Measurements from ENCODE around the gene HMSD. TPM values are rescaled to one million over a fixed set of nuclear protein-coding genes. Genes with fewer than 3 reads are reported as not detected.

Gene HMSD
- total and polyA plus RNA-seq, 2 donors (not counting 3 experiments of a cell fraction or from before 2014, with no cell fraction given): 0.08 TPM; not detected in 1

GRCh38 chr18:63908858-63909257 is 40.2 kb upstream of the HMSD start:
- Histone ChIP-seq H3K4me2 (ENCODE audit: insufficient read depth, low read length) (no peak overlapping the region), H3K9me1 (replicated peaks; ENCODE audit: control insufficient read depth, extremely low read depth, insufficient read depth, low read length) (no peaks in the 10 kb centered on the region), H3K4me1 (ENCODE audit: control insufficient read depth, extremely low read depth, insufficient read depth, low read length) (no peaks in the 10 kb centered on the region), H3K27me3 (ENCODE audit: control insufficient read depth in 2 of 2, insufficient read depth in 2 of 2, low read length in 2 of 2) (peaks cover 0 to 8% of the 10 kb centered on the region in 2 experiments), H3K36me3 (ENCODE audit: control insufficient read depth in 2 of 2, extremely low read depth in 1 of 2, insufficient read depth in 2 of 2, low read length in 2 of 2) (no peaks in the 10 kb centered on the region), H2AFZ (ENCODE audit: low read depth, low read length) (no peak overlapping the region), H4K20me1 (replicated peaks; ENCODE audit: control insufficient read depth, extremely low read depth, insufficient read depth, low read length) (no peaks in the 10 kb centered on the region), H3K9ac (replicated peaks; ENCODE audit: extremely low read depth, insufficient read depth, low read length) (no peak overlapping the region), H3K27ac (ENCODE audit: insufficient read depth, low read depth, low read length) (no peak overlapping the region), H3K4me3 (replicated peaks in 1 of 3; ENCODE audit: insufficient read depth in 1 of 3, low read depth in 1 of 3, low read length in 3 of 3) (no peak overlapping the region), H3K79me2 (ENCODE audit: control insufficient read depth, insufficient read depth, low read length) (no peaks in the 10 kb centered on the region), H3K9me3 (replicated peaks; ENCODE audit: control insufficient read depth, insufficient read depth, low read length) (no peaks in the 10 kb centered on the region)
- dilution Hi-C loops (cut with MboI; ENCODE audit: extremely low pct_ligation_motif_present, low sequenced_read_pairs) (no loop called here), intact Hi-C loops (cut with micrococcal nuclease) (no loop called here)
- FAIRE-seq (no peak), DNase-seq (ENCODE audit: low read depth, low spot score) (no peak)
- BruUV-seq (replicated peaks): no TSS peak
- no peak for TF ChIP-seq POLR2A (IDR thresholded peaks at IDR 0.05; ENCODE audit: low read depth, low read length)
- TF ChIP-seq MAX (IDR thresholded peaks at IDR 0.05; ENCODE audit: insufficient read depth, insufficient read length): no peak
- TF ChIP-seq JUN (IDR thresholded peaks at IDR 0.05; ENCODE audit: borderline replicate concordance, insufficient read depth, insufficient read length, low read depth): no peak
- TF ChIP-seq FOS (IDR thresholded peaks at IDR 0.05; ENCODE audit: borderline replicate concordance, insufficient read depth, low read length): no peak
- no peak for TF ChIP-seq MYC (IDR thresholded peaks at IDR 0.05; ENCODE audit: low read depth, low read length)
- TF ChIP-seq CTCF (IDR thresholded peaks at IDR 0.05; ENCODE audit: extremely low read depth in 1 of 2, insufficient read depth in 1 of 2, low read depth in 1 of 2, low read length in 2 of 2): no peak
- no peak for TF ChIP-seq GATA2 (IDR thresholded peaks at IDR 0.05; ENCODE audit: insufficient read depth, insufficient read length, low read depth, low read length)
- no peak for TF ChIP-seq EZH2 (IDR thresholded peaks at IDR 0.05; ENCODE audit: borderline replicate concordance, low read depth, low read length, severe bottlenecking)
- no peak for TF ChIP-seq POLR2AphosphoS5 (IDR thresholded peaks at IDR 0.05; ENCODE audit: insufficient read depth, low read depth, low read length)
- ChIA-PET POLR2A (no interaction called here), CTCF (no interaction called here)
